SK-N-SH treated with all-trans-retinoic acid at 6 μM for 48 hours (cell line): ENCODE measurements around the gene PHLDA3.

Source experiments
- PPARA ChIP-seq: fragments of 250-450 bp; sonication (Bioruptor Pico); IDR thresholded peaks from 2 replicates; pipeline ENCODE4 v1.5.0; 2020; ENCODE audit warnings: mild to moderate bottlenecking, borderline replicate concordance
- TOX ChIP-seq: fragments of 250-450 bp; sonication (Bioruptor Pico); IDR thresholded peaks from 2 replicates; pipeline ENCODE4 v1.8.0; 2021; ENCODE audit warnings: mild to moderate bottlenecking, moderate library complexity, borderline replicate concordance

- TF ChIP-seq PPARA (no peak), TOX (CRISPR knock-in tag) (no peak)
Observed at GRCh38 chr1:201423655-201424054, 45.3 kb downstream of the PHLDA3 start.
